Fibroblast of lung (primary cell): Measurements from ENCODE around the gene C3.

Experiments used
- EZH2 ChIP-seq: IDR thresholded peaks from 2 replicates; pipeline ENCODE4 v1.5.1; 2012; ENCODE audit warnings: low read length, control low read depth, mild to moderate bottlenecking; ENCODE audit errors: missing control alignments
- TF ChIP-seq, protein P1 (sequence below), 2 donors: IDR thresholded peaks in 1 of 2; conservative IDR thresholded peaks in 1 of 2; 1 replicate in 1 of 2; 2 replicates in 1 of 2; pipeline ENCODE4 v1.5.1; 2011 to 2012; ENCODE audit warnings: low read length in 2 of 2, control low read depth in 1 of 2, inconsistent platforms in 1 of 2, low read depth in 1 of 2, mild to moderate bottlenecking in 1 of 2

DNA sequence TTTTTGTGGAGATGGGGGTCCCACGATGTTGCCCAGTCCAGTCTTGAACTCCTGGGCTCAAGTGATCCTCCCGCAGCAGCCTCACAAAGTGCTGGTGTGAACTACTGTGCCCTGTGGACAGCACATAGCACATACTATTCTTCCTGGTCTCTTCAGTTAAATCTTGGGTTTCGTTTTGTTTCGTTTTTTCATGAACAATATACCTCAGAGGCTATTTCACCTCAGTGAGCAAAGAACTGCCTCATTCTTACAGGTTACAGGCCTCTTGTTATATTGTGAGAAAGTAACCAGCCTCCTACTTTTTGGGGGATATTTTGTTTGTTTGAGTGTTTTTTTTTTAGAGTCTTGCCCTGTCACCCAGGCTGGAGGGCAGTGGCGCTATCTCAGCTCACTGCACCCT, 1.3 kb upstream of the C3 start:
- TF ChIP-seq, protein P1, sequence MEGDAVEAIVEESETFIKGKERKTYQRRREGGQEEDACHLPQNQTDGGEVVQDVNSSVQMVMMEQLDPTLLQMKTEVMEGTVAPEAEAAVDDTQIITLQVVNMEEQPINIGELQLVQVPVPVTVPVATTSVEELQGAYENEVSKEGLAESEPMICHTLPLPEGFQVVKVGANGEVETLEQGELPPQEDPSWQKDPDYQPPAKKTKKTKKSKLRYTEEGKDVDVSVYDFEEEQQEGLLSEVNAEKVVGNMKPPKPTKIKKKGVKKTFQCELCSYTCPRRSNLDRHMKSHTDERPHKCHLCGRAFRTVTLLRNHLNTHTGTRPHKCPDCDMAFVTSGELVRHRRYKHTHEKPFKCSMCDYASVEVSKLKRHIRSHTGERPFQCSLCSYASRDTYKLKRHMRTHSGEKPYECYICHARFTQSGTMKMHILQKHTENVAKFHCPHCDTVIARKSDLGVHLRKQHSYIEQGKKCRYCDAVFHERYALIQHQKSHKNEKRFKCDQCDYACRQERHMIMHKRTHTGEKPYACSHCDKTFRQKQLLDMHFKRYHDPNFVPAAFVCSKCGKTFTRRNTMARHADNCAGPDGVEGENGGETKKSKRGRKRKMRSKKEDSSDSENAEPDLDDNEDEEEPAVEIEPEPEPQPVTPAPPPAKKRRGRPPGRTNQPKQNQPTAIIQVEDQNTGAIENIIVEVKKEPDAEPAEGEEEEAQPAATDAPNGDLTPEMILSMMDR (conservative IDR thresholded peaks at IDR 0.05 in 1 of 2, IDR thresholded peaks at IDR 0.05 in 1 of 2; ENCODE audit: low read depth in 1 of 2, low read length in 2 of 2) = no peak
- no peak for TF ChIP-seq EZH2
